Stimulated activated CD8-positive, alpha-beta memory T cell treated with anti-CD3 and anti-CD28 coated beads, Interleukin-4, amount 100 ng/mL, for 4 hours (primary cell): ENCODE results near the gene NPHP1.
"Not testable (repeated sequence)": the region's sequence is repeated elsewhere in the genome, so short reads cannot be mapped to it uniquely, and the experiment has no call there.

Experiments
- DNase-seq, 2 donors: peaks; one replicate each; pipeline ENCODE4 v3.0.0-alpha.2; 2020; ENCODE audit warnings: low read depth in 2 of 2, low spot score in 1 of 2

Gene NPHP1

GRCh38 chr2:110204408-110205385, at the start of gene NPHP1:
Gene NPHP1, minus strand, starts transcription at chr2:110205013. Its CDS starts 45 bp downstream, at chr2:110204968.
- DNase-seq, result peak; percentile 61 to 65

- not testable (repeated sequence) for DNase-seq
Measured at GRCh38 chr2:110248081-110248795, 43.4 kb upstream of the NPHP1 start.

GRCh38 chr2:110245488-110246435, 40.9 kb upstream of the NPHP1 start:
- not testable (repeated sequence) for DNase-seq

GRCh38 chr2:110243283-110243682, 38.5 kb upstream of the NPHP1 start:
- not testable (repeated sequence) for DNase-seq

- not testable (repeated sequence) for DNase-seq
Measured at GRCh38 chr2:110234514-110234913, 29.7 kb upstream of the NPHP1 start.

- DNase-seq, result not testable (repeated sequence)
Measured at GRCh38 chr2:110229886-110230285, 25.1 kb upstream of the NPHP1 start.

- DNase-seq, result not testable (repeated sequence)
Measured at GRCh38 chr2:110222626-110223025, 17.8 kb upstream of the NPHP1 start.

- DNase-seq, result no peak
Measured at GRCh38 chr2:110221938-110222337, 17.1 kb upstream of the NPHP1 start.

- DNase-seq, result no peak
Measured at GRCh38 chr2:110220190-110220564, 15.4 kb upstream of the NPHP1 start.

- no peak for DNase-seq
Measured at GRCh38 chr2:110219496-110220189, 14.8 kb upstream of the NPHP1 start.

- DNase-seq, result not testable (repeated sequence)
Measured at GRCh38 chr2:110218889-110219288, 14.1 kb upstream of the NPHP1 start.

GRCh38 chr2:110216803-110217202, 12.0 kb upstream of the NPHP1 start:
- no peak for DNase-seq

- no peak for DNase-seq
Measured at GRCh38 chr2:110216199-110216598, 11.4 kb upstream of the NPHP1 start.

- DNase-seq, result no peak
Measured at GRCh38 chr2:110215566-110216158, 10.8 kb upstream of the NPHP1 start.

GRCh38 chr2:110215091-110215490, 10.3 kb upstream of the NPHP1 start:
- no peak for DNase-seq

- not testable (repeated sequence) for DNase-seq
Measured at GRCh38 chr2:110213522-110213921, 8.7 kb upstream of the NPHP1 start.

- DNase-seq, result peak; percentile 3 to 36
Measured at GRCh38 chr2:110211938-110212858, 7.4 kb upstream of the NPHP1 start, which contains the start of gene MTLN. Gene MTLN, minus strand, starts transcription at chr2:110212547. Its CDS starts 22 bp downstream, at chr2:110212525.

- DNase-seq, result no peak
Measured at GRCh38 chr2:110205660-110206455, 1.0 kb upstream of the NPHP1 start.
